ENCODE data around the gene TLCD1.

Gene TLCD1

DNA sequence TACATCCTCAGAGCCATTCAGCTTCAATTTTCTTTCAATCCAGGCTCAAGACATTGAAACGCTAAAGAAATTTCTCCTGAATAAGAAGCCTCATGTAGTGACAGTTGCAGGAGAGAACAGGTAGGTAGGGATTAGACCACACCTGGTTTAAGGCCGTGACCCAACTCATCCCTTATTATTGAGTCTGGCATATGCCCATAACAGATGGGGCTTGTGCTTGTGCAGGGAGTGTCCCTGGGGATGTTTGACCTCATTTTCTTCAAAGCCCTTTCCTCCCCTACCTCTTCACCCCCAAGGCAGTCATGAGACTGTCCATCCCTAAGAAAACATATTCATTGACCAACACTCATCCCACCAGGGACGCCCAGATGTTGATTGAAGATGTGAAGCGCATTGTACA, 39.7 kb downstream of the TLCD1 start:
- no peak for DNase-seq (ENCODE audit: low spot score)

DNA sequence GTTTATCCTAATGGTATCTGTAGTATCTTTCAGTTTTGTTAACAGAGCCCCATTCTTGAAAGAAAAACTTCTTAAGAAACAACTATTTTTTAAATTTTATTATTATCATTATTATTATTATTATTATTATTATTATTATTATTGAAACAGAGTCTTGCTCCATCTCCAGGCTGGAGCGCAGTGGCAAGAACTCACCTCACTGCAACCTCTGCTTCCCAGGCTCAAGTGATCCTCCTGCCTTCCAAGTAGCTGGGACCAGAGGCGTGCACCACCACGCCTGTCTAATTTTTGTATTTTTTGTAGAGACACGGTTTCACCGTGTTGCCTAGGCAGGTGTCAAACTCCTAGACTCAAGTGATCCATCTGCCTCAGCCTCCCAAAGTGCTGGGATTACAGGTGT, 40.7 kb downstream of the TLCD1 start:
- DNase-seq (ENCODE audit: low spot score), result no peak

DNA sequence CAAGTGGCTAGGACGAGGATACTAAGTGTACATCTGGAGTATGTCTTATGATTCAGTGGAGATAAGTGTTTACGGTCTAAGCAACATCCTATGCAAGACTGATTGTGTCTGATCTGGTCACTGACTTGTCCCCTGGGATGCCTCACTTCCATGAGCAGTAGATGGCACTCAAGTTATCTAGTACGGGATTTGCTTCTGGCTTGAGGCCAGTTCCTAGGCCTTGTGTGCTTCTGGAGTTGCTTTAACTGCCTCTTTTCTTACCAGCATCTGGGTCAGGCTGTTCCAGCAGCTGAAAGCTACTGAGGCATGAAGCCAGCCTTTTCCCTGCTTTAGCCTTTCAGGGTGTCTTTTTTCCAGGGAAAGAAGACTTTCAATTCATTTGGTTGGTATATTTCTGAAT, 41.1 kb downstream of the TLCD1 start:
- DNase-seq (ENCODE audit: low spot score), result peak; percentile 67

DNA sequence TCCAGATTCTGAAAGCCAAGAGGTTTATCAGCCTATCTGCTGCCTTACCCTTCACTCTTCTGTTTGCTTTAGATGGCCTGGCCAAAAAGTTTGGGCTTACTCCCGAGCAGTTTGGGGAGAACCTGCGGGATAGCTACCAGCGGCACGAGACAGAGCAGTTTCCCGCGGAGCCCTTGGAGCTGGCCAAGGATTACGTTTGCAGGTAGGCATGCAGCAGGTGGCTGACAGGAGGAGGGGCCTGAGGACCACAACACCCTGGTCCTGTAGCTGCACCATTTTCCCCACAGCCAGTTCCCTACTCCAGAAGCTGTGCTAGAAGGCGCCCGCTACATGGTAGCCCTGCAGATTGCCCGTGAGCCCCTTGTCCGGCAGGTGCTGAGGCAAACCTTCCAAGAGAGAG, 43.4 kb downstream of the TLCD1 start:
- DNase-seq (ENCODE audit: low spot score), result no peak

DNA sequence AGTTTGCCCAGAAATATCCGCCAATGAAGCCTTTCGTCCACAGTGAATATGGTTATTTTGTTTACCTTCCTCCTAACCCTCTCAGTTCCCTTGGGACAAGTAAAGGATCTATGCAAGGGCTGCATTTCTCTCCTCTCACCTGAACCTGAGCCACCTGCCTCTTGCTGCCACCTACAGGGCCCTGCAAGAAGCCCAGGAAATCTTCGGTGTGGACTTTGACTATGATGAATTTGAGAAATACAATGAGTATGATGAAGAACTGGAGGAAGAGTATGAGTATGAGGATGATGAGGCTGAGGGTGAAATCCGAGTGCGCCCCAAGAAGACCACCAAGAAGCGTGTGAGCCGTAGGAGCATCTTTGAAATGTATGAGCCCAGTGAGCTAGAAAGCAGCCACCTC, 50.1 kb downstream of the TLCD1 start:
- peak; percentile 43 for DNase-seq (ENCODE audit: low spot score)

DNA sequence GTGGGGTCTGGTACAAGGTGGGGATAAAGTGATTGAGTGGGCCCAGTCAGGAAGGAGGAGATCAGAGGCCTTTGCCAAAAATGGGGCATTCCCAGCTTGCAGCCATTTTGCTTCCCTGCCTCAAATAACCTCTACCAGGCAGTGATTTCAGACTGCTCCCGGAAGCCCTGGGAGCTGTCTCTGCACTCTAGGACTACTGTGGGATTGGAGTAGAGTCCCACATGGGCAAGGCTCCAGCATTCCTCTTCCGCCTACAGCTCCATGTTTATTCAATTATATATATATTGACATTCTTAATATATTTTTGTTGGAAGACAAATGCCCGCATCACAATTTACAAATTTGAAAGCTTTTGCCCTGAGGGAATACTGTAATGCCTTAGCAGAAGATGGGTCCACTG, 50.5 kb downstream of the TLCD1 start:
- no peak for DNase-seq (ENCODE audit: low spot score)
